H9 (cell line): ENCODE results near the gene IL1RAPL2. TPM values are rescaled to one million over a fixed set of nuclear protein-coding genes. Genes with fewer than 3 reads are reported as not detected.

ENCODE experiments used
- DNase-seq: peaks from one replicate; pipeline ENCODE4 v3.0.0-alpha.2; 2017
- H2AFZ ChIP-seq: one replicate; pipeline ENCODE4 v1.6.1; 2013; ENCODE audit warnings: mild to moderate bottlenecking, low read length, control low read depth, moderate library complexity
- H2AK5ac ChIP-seq: 2 replicates; pipeline ENCODE4 v1.6.1; 2013; ENCODE audit warnings: low read length, control low read depth, mixed read lengths; ENCODE audit not compliant: insufficient read length
- H2BK120ac ChIP-seq: one replicate; pipeline ENCODE4 v1.6.1; 2013; ENCODE audit warnings: low read depth, mild to moderate bottlenecking, low read length, control low read depth, inconsistent platforms; ENCODE audit not compliant: poor library complexity, severe bottlenecking
- H2BK12ac ChIP-seq: 2 replicates; pipeline ENCODE4 v1.6.1; 2013; ENCODE audit warnings: low read length, control low read depth, mixed read lengths, low read depth; ENCODE audit not compliant: insufficient read length
- H2BK15ac ChIP-seq: 2 replicates; pipeline ENCODE4 v1.6.1; 2013; ENCODE audit warnings: low read depth, low read length, control low read depth
- H2BK20ac ChIP-seq: one replicate; pipeline ENCODE4 v1.6.1; 2013; ENCODE audit warnings: low read depth, mild to moderate bottlenecking, low read length, control low read depth, inconsistent platforms; ENCODE audit not compliant: poor library complexity, severe bottlenecking
- H2BK5ac ChIP-seq: 2 replicates; pipeline ENCODE4 v1.6.1; 2013; ENCODE audit warnings: low read length, control low read depth, mixed read lengths; ENCODE audit not compliant: insufficient read length
- H3K14ac ChIP-seq: 2 replicates; pipeline ENCODE4 v1.6.1; 2013; ENCODE audit warnings: low read length, control low read depth; ENCODE audit not compliant: insufficient read depth
- H3K18ac ChIP-seq: 2 replicates; pipeline ENCODE4 v1.6.1; 2013; ENCODE audit warnings: low read depth, mild to moderate bottlenecking, mixed read lengths, low read length, control low read depth; ENCODE audit not compliant: insufficient read length
- H3K23ac ChIP-seq: 2 replicates; pipeline ENCODE4 v1.6.1; 2013; ENCODE audit warnings: low read length, control low read depth, mixed read lengths, low read depth; ENCODE audit not compliant: insufficient read length
- H3K23me2 ChIP-seq: 2 replicates; pipeline ENCODE4 v1.6.1; 2013; ENCODE audit warnings: low read depth, mild to moderate bottlenecking, mixed read lengths, low read length, control low read depth; ENCODE audit not compliant: insufficient read length, poor library complexity, severe bottlenecking
- H3K27ac ChIP-seq: 2 replicates; pipeline ENCODE4 v1.5.1; 2013; ENCODE audit warnings: low read length, control low read depth, mixed read lengths, low read depth; ENCODE audit not compliant: insufficient read length
- H3K27me3 ChIP-seq: 2 replicates; pipeline ENCODE4 v1.6.1; 2013; ENCODE audit warnings: low read length, control low read depth, inconsistent platforms; ENCODE audit not compliant: insufficient read depth
- H3K4ac ChIP-seq: 2 replicates; pipeline ENCODE4 v1.6.1; 2013; ENCODE audit warnings: low read depth, mild to moderate bottlenecking, control low read depth, inconsistent platforms, low read length, moderate library complexity
- H3K4me1 ChIP-seq: 2 replicates; pipeline ENCODE4 v1.6.1; 2013; ENCODE audit warnings: low read length, control low read depth, inconsistent platforms; ENCODE audit not compliant: insufficient read depth
- H3K4me2 ChIP-seq: 2 replicates; pipeline ENCODE4 v1.6.1; 2013; ENCODE audit warnings: low read length, control low read depth, mixed read lengths; ENCODE audit not compliant: insufficient read length, insufficient read depth
- H3K56ac ChIP-seq: 2 replicates; pipeline ENCODE4 v1.6.1; 2013; ENCODE audit warnings: low read depth, mild to moderate bottlenecking, mixed read lengths, low read length, control low read depth; ENCODE audit not compliant: insufficient read length
- H3K79me1 ChIP-seq: 2 replicates; pipeline ENCODE4 v1.6.1; 2013; ENCODE audit warnings: low read depth, mild to moderate bottlenecking, moderate library complexity, low read length, control low read depth, inconsistent platforms; ENCODE audit not compliant: insufficient read depth, poor library complexity, severe bottlenecking
- H3K79me2 ChIP-seq: 2 replicates; pipeline ENCODE4 v1.6.1; 2013; ENCODE audit warnings: low read length, control low read depth, inconsistent platforms; ENCODE audit not compliant: insufficient read depth
- H3K9ac ChIP-seq: 2 replicates; pipeline ENCODE4 v1.6.1; 2013; ENCODE audit warnings: low read length, control low read depth, mixed read lengths; ENCODE audit not compliant: insufficient read length; ENCODE audit errors: extremely low read depth
- H3K9me3 ChIP-seq: one replicate; pipeline ENCODE4 v1.6.1; 2013; ENCODE audit warnings: low read depth, low read length, inconsistent platforms; ENCODE audit not compliant: control insufficient read depth
- H3T11ph ChIP-seq: one replicate; pipeline ENCODE4 v1.6.1; 2013; ENCODE audit warnings: mild to moderate bottlenecking, low read length, control low read depth, inconsistent platforms
- H4K20me1 ChIP-seq: one replicate; pipeline ENCODE4 v1.6.1; 2013; ENCODE audit not compliant: control insufficient read depth, insufficient read length, insufficient read depth
- H4K5ac ChIP-seq: 2 replicates; pipeline ENCODE4 v1.6.1; 2013; ENCODE audit warnings: low read depth, mild to moderate bottlenecking, mixed read lengths, low read length, control low read depth; ENCODE audit not compliant: insufficient read length
- H4K8ac ChIP-seq: replicated peaks from 2 replicates; pipeline ENCODE4 v1.6.1; 2013; ENCODE audit warnings: low read length, control low read depth, mixed read lengths, low read depth; ENCODE audit not compliant: insufficient read length
- H4K91ac ChIP-seq: 2 replicates; pipeline ENCODE4 v1.6.1; 2013; ENCODE audit warnings: low read depth, mild to moderate bottlenecking, moderate library complexity, mixed read lengths, low read length, control low read depth; ENCODE audit not compliant: insufficient read length
- H3K27ac Mint-ChIP-seq, 3 experiments: 2 replicates in 2 of 3; 3 replicates in 1 of 3; pipeline ENCODE4 v1.8.0; 2020 to 2021; ENCODE audit warnings: mixed read lengths in 3 of 3, mild to moderate bottlenecking in 1 of 3, moderate library complexity in 1 of 3
- H3K27me3 Mint-ChIP-seq: 2 replicates; pipeline ENCODE4 v1.8.0; 2021; ENCODE audit warnings: low read depth, mild to moderate bottlenecking, moderate library complexity, mixed read lengths
- H3K36me3 Mint-ChIP-seq, 3 experiments: 2 replicates in 2 of 3; 3 replicates in 1 of 3; pipeline ENCODE4 v1.8.0; 2020 to 2021; ENCODE audit warnings: low read depth in 3 of 3, mixed read lengths in 3 of 3; ENCODE audit not compliant: insufficient read depth in 1 of 3
- H3K4me1 Mint-ChIP-seq, 2 experiments: 2 replicates each; pipeline ENCODE4 v1.8.0; 2020; ENCODE audit warnings: mixed read lengths in 2 of 2
- H3K4me3 Mint-ChIP-seq, 2 experiments: 2 replicates in 1 of 2; 3 replicates in 1 of 2; pipeline ENCODE4 v1.8.0; 2020 to 2021; ENCODE audit warnings: mild to moderate bottlenecking in 2 of 2, mixed read lengths in 2 of 2, moderate library complexity in 1 of 2
- H3K9me3 Mint-ChIP-seq, 2 experiments: 2 replicates in 1 of 2; 3 replicates in 1 of 2; pipeline ENCODE4 v1.8.0; 2020; ENCODE audit warnings: mild to moderate bottlenecking in 2 of 2, mixed read lengths in 2 of 2, moderate library complexity in 1 of 2
- WGBS: extraction: QIAGEN DNeasy Blood & Tissue Kit; methylation state at CpG from one replicate; pipeline ENCODE4 v1.1.7; 2013; ENCODE audit warnings: missing lambda C conversion rate, low lambda C conversion rate, mixed read lengths; ENCODE audit not compliant: insufficient read length; ENCODE audit errors: extremely low coverage; 5-methylcytosine and 5-hydroxymethylcytosine counted together
- total RNA-seq: library from RNA; stranded (reverse); gene quantifications from 2 replicates; pipeline ENCODE4 v1.2.1, GENCODE V29; 2021
- TF ChIP-seq, protein P1 (sequence below): fragments of 200-600 bp; sonication (generic); conservative IDR thresholded peaks from 3 replicates; pipeline ENCODE4 v1.8.0; 2021; ENCODE audit warnings: antibody characterized with exemption, mild to moderate bottlenecking

The IL1RAPL2 gene
- total RNA-seq, 1 experiment from 2014 or later = not detected

DNA sequence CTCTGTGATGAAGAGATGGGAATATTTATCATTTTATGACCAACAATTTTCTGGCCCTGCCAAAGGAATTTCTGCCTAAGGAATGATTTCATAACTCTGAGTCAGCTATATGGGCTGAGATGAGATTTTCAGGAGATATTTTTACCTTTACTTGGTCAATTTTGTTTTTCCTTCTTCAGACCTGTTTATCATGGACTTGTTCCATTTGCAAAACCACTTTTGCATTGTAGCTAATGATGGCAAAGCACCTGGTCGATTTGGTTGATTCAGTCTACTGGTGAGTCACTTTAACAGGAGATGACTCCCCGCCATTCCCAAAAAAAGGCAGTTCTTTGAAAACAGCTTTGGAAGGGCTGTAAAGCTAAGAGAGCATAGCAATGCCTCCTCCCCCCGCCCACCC, 601.2 kb downstream of the IL1RAPL2 start:
- H3K4ac ChIP-seq = no peak overlapping the region
- TF ChIP-seq, protein P1, sequence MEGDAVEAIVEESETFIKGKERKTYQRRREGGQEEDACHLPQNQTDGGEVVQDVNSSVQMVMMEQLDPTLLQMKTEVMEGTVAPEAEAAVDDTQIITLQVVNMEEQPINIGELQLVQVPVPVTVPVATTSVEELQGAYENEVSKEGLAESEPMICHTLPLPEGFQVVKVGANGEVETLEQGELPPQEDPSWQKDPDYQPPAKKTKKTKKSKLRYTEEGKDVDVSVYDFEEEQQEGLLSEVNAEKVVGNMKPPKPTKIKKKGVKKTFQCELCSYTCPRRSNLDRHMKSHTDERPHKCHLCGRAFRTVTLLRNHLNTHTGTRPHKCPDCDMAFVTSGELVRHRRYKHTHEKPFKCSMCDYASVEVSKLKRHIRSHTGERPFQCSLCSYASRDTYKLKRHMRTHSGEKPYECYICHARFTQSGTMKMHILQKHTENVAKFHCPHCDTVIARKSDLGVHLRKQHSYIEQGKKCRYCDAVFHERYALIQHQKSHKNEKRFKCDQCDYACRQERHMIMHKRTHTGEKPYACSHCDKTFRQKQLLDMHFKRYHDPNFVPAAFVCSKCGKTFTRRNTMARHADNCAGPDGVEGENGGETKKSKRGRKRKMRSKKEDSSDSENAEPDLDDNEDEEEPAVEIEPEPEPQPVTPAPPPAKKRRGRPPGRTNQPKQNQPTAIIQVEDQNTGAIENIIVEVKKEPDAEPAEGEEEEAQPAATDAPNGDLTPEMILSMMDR = no peak
- H3K23me2 ChIP-seq = no peaks in the 10 kb centered on the region
- H2BK15ac ChIP-seq = no peak overlapping the region
- Mint-ChIP-seq H3K4me3 (no peak overlapping the region), H3K9me3 (peaks cover 2 to 56% of the 10 kb centered on the region in 2 experiments; a peak in 2 of 5 replicates), H3K27me3 (no peaks in the 10 kb centered on the region), H3K4me1 (peaks cover 0 to 6% of the 10 kb centered on the region in 2 experiments; a peak in 3 of 4 replicates), H3K27ac (no peak overlapping the region), H3K36me3 (no peaks in the 10 kb centered on the region)
- no peak overlapping the region for H3T11ph ChIP-seq
- H3K23ac ChIP-seq = no peak overlapping the region
- H2BK12ac ChIP-seq = no peak overlapping the region
- no peak overlapping the region for H2BK120ac ChIP-seq
- no peak overlapping the region for H2AFZ ChIP-seq
- H3K56ac ChIP-seq = no peak overlapping the region
- no peak overlapping the region for H4K8ac ChIP-seq
- H3K9me3 ChIP-seq = no peaks in the 10 kb centered on the region
- no peak overlapping the region for H3K27ac ChIP-seq
- no peak overlapping the region for H2AK5ac ChIP-seq
- H2BK5ac ChIP-seq = no peak overlapping the region
- H4K20me1 ChIP-seq = no peaks in the 10 kb centered on the region
- H3K27me3 ChIP-seq = no peaks in the 10 kb centered on the region
- H3K14ac ChIP-seq = no peak overlapping the region
- no peak overlapping the region for H3K4me2 ChIP-seq
- H3K9ac ChIP-seq = no peak overlapping the region
- no peaks in the 10 kb centered on the region for H3K79me1 ChIP-seq
- H4K91ac ChIP-seq = no peak overlapping the region
- H3K18ac ChIP-seq = no peak overlapping the region
- no peak for DNase-seq
- no peaks in the 10 kb centered on the region for H3K4me1 ChIP-seq
- no peak overlapping the region for H4K5ac ChIP-seq
- WGBS = no CpG with 5 or more reads among the region's 3 CpGs
- H3K79me2 ChIP-seq = no peaks in the 10 kb centered on the region
- no peak overlapping the region for H2BK20ac ChIP-seq
